Testis (tissue), 3 donors: ENCODE measurements around the gene RHBDL3. TPM values are rescaled to one million over a fixed set of nuclear protein-coding genes. Genes with fewer than 3 reads are reported as not detected.

Experiments
- DNase-seq: peaks from one replicate; pipeline ENCODE4 v3.0.0-alpha.2; 2019
- H3K27ac ChIP-seq, 2 donors: fragments of 200-600 bp; sonication (generic); one replicate each; pipeline ENCODE4 v1.5.1; 2019
- H3K27me3 ChIP-seq: fragments of 200-600 bp; sonication (generic); one replicate; pipeline ENCODE4 v1.5.1; 2019
- H3K36me3 ChIP-seq: fragments of 200-600 bp; sonication (generic); one replicate; pipeline ENCODE4 v1.5.1; 2017; ENCODE audit warnings: low read depth; ENCODE audit errors: missing control alignments
- H3K4me1 ChIP-seq: fragments of 200-600 bp; sonication (generic); one replicate; pipeline ENCODE4 v1.5.1; 2019
- H3K4me3 ChIP-seq, 2 donors: fragments of 200-600 bp; sonication (generic); one replicate each; pipeline ENCODE4 v1.5.1; 2017 to 2019
- H3K9me3 ChIP-seq: fragments of 200-600 bp; sonication (generic); one replicate; pipeline ENCODE4 v1.5.1; 2017
- POLR2A ChIP-seq: fragments of 450-650 bp; IDR thresholded peaks from one replicate; pipeline ENCODE4 v1.6.1; 2017; ENCODE audit warnings: antibody characterized with exemption, mild to moderate bottlenecking, moderate library complexity
- WGBS, 2 donors: methylation state at CpG; one replicate each; pipeline ENCODE4 v1.1.5; 2018; 5-methylcytosine and 5-hydroxymethylcytosine counted together
- intact Hi-C: fragments of 100-400 bp; cut with DNase I; formaldehyde crosslinking; loops from one replicate; pipeline ENCODE4 v1.15.1; 2023; ENCODE audit warnings: low total_unique reads
- polyA plus RNA-seq: library from polyadenylated mRNA; stranded (reverse); fragments of 350-450 nt; fragmentation: Illumina TruSeq; extraction: RNeasy Lipid Tissue Mini Kit (QIAGEN cat#74804); gene quantifications from one replicate; pipeline ENCODE4 v1.2.3, GENCODE V29; 2014; ENCODE audit warnings: low read depth, low replicate concordance; ENCODE audit not compliant: insufficient read depth
- total RNA-seq, 2 donors: library from RNA; depleted of rRNA; stranded (reverse); fragments of >200 nt; gene quantifications; one replicate each; pipeline ENCODE4 v1.2.3, GENCODE V29; 2016
- TF ChIP-seq, protein P1 (sequence below), 3 experiments: fragments of 450-650 bp in 2 of 3; fragments of 200-600 bp in 1 of 3; sonication (generic) in 1 of 3; IDR thresholded peaks; one replicate each; pipeline ENCODE4 v1.5.1; 2016 to 2019; ENCODE audit warnings: antibody characterized with exemption in 3 of 3, mild to moderate bottlenecking in 2 of 3, moderate library complexity in 1 of 3

RHBDL3 gene
- total and polyA plus RNA-seq, 3 donors from 2014 or later: 3.5 to 4.5 (median 4.1) TPM

- intact Hi-C loops: no loop called here
- H3K4me1 ChIP-seq: no peaks in the 10 kb centered on the region
- no peak overlapping the region for H3K27ac ChIP-seq
- no peak overlapping the region for H3K4me3 ChIP-seq
- TF ChIP-seq, protein P1, sequence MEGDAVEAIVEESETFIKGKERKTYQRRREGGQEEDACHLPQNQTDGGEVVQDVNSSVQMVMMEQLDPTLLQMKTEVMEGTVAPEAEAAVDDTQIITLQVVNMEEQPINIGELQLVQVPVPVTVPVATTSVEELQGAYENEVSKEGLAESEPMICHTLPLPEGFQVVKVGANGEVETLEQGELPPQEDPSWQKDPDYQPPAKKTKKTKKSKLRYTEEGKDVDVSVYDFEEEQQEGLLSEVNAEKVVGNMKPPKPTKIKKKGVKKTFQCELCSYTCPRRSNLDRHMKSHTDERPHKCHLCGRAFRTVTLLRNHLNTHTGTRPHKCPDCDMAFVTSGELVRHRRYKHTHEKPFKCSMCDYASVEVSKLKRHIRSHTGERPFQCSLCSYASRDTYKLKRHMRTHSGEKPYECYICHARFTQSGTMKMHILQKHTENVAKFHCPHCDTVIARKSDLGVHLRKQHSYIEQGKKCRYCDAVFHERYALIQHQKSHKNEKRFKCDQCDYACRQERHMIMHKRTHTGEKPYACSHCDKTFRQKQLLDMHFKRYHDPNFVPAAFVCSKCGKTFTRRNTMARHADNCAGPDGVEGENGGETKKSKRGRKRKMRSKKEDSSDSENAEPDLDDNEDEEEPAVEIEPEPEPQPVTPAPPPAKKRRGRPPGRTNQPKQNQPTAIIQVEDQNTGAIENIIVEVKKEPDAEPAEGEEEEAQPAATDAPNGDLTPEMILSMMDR (IDR thresholded peaks at IDR 0.05): no peak
- no peak for TF ChIP-seq POLR2A
- 86 to 88% methylated on average over 3 of the region's 3 CpGs for WGBS, 2 donors
- no peaks in the 10 kb centered on the region for H3K36me3 ChIP-seq
- DNase-seq: no peak
- no peaks in the 10 kb centered on the region for H3K9me3 ChIP-seq
- no peaks in the 10 kb centered on the region for H3K27me3 ChIP-seq
Measured at GRCh38 chr17:32249475-32249874, 16.2 kb upstream of the RHBDL3 start.

DNA sequence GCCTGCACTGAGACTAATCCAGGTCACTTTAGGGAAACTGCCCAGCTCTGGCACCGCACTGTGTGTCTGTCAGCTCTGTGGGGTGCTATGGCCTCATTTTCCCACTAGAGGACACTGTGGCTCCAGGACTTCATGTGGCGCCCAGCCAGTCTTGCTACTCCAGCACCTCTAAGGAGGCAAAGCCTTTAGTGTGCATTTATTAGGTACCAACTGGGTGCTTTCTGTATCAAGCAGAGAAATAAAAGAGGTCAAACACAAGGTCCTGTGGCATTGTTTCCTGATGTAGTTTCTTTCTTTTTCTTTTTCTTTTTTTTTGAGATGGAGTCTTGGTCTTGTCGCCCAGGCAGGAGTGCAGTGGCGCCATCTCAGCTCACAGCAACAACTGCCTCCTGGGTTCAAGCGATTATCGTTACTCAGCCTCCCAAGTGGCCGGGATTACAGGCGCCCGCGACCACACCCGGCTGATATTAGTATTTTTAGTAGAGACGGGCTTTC is 12.5 kb upstream of the RHBDL3 start:
- no peak overlapping the region for H3K4me3 ChIP-seq
- H3K27me3 ChIP-seq: no peaks in the 10 kb centered on the region
- H3K27ac ChIP-seq: no peak overlapping the region
- no peaks in the 10 kb centered on the region for H3K9me3 ChIP-seq
- 69 to 82% methylated on average over 10 to 12 of the region's 12 CpGs for WGBS, 2 donors
- no peak for TF ChIP-seq POLR2A
- TF ChIP-seq, protein P1 (IDR thresholded peaks at IDR 0.05): peak; percentile 61 to 90 (median 81)
- H3K36me3 ChIP-seq: no peaks in the 10 kb centered on the region
- H3K4me1 ChIP-seq: peaks cover 8% of the 10 kb centered on the region
- intact Hi-C loops: loop anchor here (10.0 kb wide), 1 partner anchor 62 kb away; no protein-coding TSS in a partner anchor
- peak; percentile 90 for DNase-seq

- Histone ChIP-seq H3K27ac (no peak overlapping the region), H3K4me3 (no peak overlapping the region), H3K27me3 (no peaks in the 10 kb centered on the region), H3K36me3 (no peaks in the 10 kb centered on the region), H3K9me3 (no peaks in the 10 kb centered on the region), H3K4me1 (peaks cover 8% of the 10 kb centered on the region)
- DNase-seq: peak; percentile 37
- 45 to 46% methylated on average over 9 of the region's 9 CpGs for WGBS, 2 donors
- TF ChIP-seq, protein P1 (IDR thresholded peaks at IDR 0.05): no peak
- intact Hi-C loops: loop anchor here (10.0 kb wide), 1 partner anchor 59 kb away; no protein-coding TSS in a partner anchor
Measured at GRCh38 chr17:32256012-32256700, 9.5 kb upstream of the RHBDL3 start.

- Histone ChIP-seq H3K27ac (no peak overlapping the region), H3K4me3 (no peak overlapping the region), H3K36me3 (no peaks in the 10 kb centered on the region), H3K4me1 (peaks cover 12% of the 10 kb centered on the region), H3K9me3 (no peaks in the 10 kb centered on the region), H3K27me3 (no peaks in the 10 kb centered on the region)
- DNase-seq: no peak
- 64 to 74% methylated on average over 9 of the region's 9 CpGs for whole genome bisulfite sequencing, 2 donors
- intact Hi-C loops: loop anchor here (10.0 kb wide), 1 partner anchor 58 kb away; no protein-coding TSS in a partner anchor
- TF ChIP-seq POLR2A: no peak
- TF ChIP-seq, protein P1 (IDR thresholded peaks at IDR 0.05): no peak
Measured at GRCh38 chr17:32256701-32257019, 9.0 kb upstream of the RHBDL3 start.
